ENCODE results near the gene ACOXL. TPM values are rescaled to one million over a fixed set of nuclear protein-coding genes. Genes with fewer than 3 reads are reported as not detected.

ACOXL gene
- total RNA-seq, 1 donor from 2014 or later, result not detected

- no peak for DNase-seq
- ATAC-seq (ENCODE audit: poor library complexity), result no peak
- intact Hi-C loops (cut with DNase I), result loop anchor here (5.0 kb wide), 1 partner anchor 307 kb away; no protein-coding TSS in a partner anchor
Observed at GRCh38 chr2:110810404-110810803, 78.0 kb downstream of the ACOXL start.

GRCh38 chr2:110812726-110813645 lies 80.6 kb downstream of the ACOXL start:
- no peak for ATAC-seq (ENCODE audit: poor library complexity)
- DNase-seq, result no peak
- intact Hi-C loops (cut with DNase I), result loop anchor here (5.0 kb wide), 1 partner anchor 304 kb away; no protein-coding TSS in a partner anchor

- intact Hi-C loops (cut with DNase I), result loop anchor here (5.0 kb wide), 1 partner anchor 303 kb away; no protein-coding TSS in a partner anchor
- ATAC-seq (ENCODE audit: poor library complexity) (no peak), DNase-seq (no peak)
Observed at GRCh38 chr2:110813896-110814295, 81.5 kb downstream of the ACOXL start.

GRCh38 chr2:110815938-110816337 lies 83.6 kb downstream of the ACOXL start:
- intact Hi-C loops (cut with DNase I), result no loop called here
- DNase-seq, result no peak

GRCh38 chr2:110816404-110817365 lies 84.3 kb downstream of the ACOXL start:
- no peak for ATAC-seq (ENCODE audit: poor library complexity)
- intact Hi-C loops (cut with DNase I), result no loop called here

More at GRCh38 chr2:110815938-110816337, 83.6 kb downstream of the ACOXL start:
- no peak for ATAC-seq (ENCODE audit: poor library complexity)

GRCh38 chr2:110818767-110819481 lies 86.6 kb downstream of the ACOXL start:
- intact Hi-C loops (cut with DNase I), result no loop called here
- no peak for ATAC-seq (ENCODE audit: poor library complexity)

More at GRCh38 chr2:110816404-110817365, 84.3 kb downstream of the ACOXL start:
- no peak for DNase-seq

GRCh38 chr2:110819711-110820110 lies 87.3 kb downstream of the ACOXL start:
- ATAC-seq (ENCODE audit: poor library complexity) (no peak), DNase-seq (no peak)
- intact Hi-C loops (cut with DNase I), result no loop called here

More at GRCh38 chr2:110818767-110819481, 86.6 kb downstream of the ACOXL start:
- DNase-seq, result no peak

- intact Hi-C loops (cut with DNase I), result no loop called here
- no peak for DNase-seq
- ATAC-seq (ENCODE audit: poor library complexity), result no peak
Observed at GRCh38 chr2:110820128-110820527, 87.8 kb downstream of the ACOXL start.

- ATAC-seq (ENCODE audit: poor library complexity), result no peak
- intact Hi-C loops (cut with DNase I), result no loop called here
- DNase-seq, result no peak
Observed at GRCh38 chr2:110823165-110823564, 90.8 kb downstream of the ACOXL start.

- intact Hi-C loops (cut with DNase I), result no loop called here
- DNase-seq (no peak), ATAC-seq (ENCODE audit: poor library complexity) (no peak)
Observed at GRCh38 chr2:110827511-110827910, 95.1 kb downstream of the ACOXL start.

- intact Hi-C loops (cut with DNase I), result no loop called here
- DNase-seq, result no peak
- no peak for ATAC-seq (ENCODE audit: poor library complexity)
Observed at GRCh38 chr2:110828330-110828729, 96.0 kb downstream of the ACOXL start.

- intact Hi-C loops (cut with DNase I), result no loop called here
- DNase-seq, result no peak
- no peak for ATAC-seq (ENCODE audit: poor library complexity)
Observed at GRCh38 chr2:110829413-110830146, 97.2 kb downstream of the ACOXL start.

GRCh38 chr2:110832740-110833139 lies 100.4 kb downstream of the ACOXL start:
- DNase-seq, result no peak
- no peak for ATAC-seq (ENCODE audit: poor library complexity)
- intact Hi-C loops (cut with DNase I), result no loop called here

GRCh38 chr2:110834134-110834827 lies 101.9 kb downstream of the ACOXL start:
- intact Hi-C loops (cut with DNase I), result no loop called here
- ATAC-seq (ENCODE audit: poor library complexity), result no peak
- no peak for DNase-seq

- DNase-seq (no peak), ATAC-seq (ENCODE audit: poor library complexity) (no peak)
- intact Hi-C loops (cut with DNase I), result no loop called here
Observed at GRCh38 chr2:110836671-110837070, 104.3 kb downstream of the ACOXL start.

- intact Hi-C loops (cut with DNase I), result no loop called here
- ATAC-seq (ENCODE audit: poor library complexity), result no peak
- DNase-seq, result no peak
Observed at GRCh38 chr2:110837446-110838409, 105.4 kb downstream of the ACOXL start.

All from Right ventricle myocardium superior (tissue), 1 donor.